ENCODE results near the gene MROH9. TPM values are rescaled to one million over a fixed set of nuclear protein-coding genes. Genes with fewer than 3 reads are reported as not detected.

The MROH9 gene
- total and polyA plus RNA-seq, 2 experiments from 2014 or later = 0.06 TPM; not detected in 1

GRCh38 chr1:170938281-170938680 is 2.9 kb downstream of the MROH9 start:
- Mint-ChIP-seq H3K4me3 (no peak overlapping the region), H3K4me1 (no peaks in the 10 kb centered on the region), H3K27ac (no peak overlapping the region), H3K27me3 (ENCODE audit: insufficient read depth, low read depth, poor library complexity) (no peaks in the 10 kb centered on the region), H3K36me3 (ENCODE audit: low read depth) (no peaks in the 10 kb centered on the region), H3K9me3 (no peaks in the 10 kb centered on the region; the same call in 2 of the 3 replicates)
- H3K9me2 ChIP-seq (ENCODE audit: insufficient read depth) = peaks cover 5% of the 10 kb centered on the region
- H3K4me3 ChIP-seq = no peak overlapping the region
- ATAC-seq (no peak), DNase-seq (ENCODE audit: low spot score) (no peak)
- no peaks in the 10 kb centered on the region for H3K27me3 ChIP-seq (ENCODE audit: insufficient read depth)
- H4K20me1 ChIP-seq (replicated peaks; ENCODE audit: insufficient read depth) = no peaks in the 10 kb centered on the region
- no peak overlapping the region for H3K27ac ChIP-seq (ENCODE audit: low read depth)
- no peak for TF ChIP-seq EZH2phosphoT487 (IDR thresholded peaks at IDR 0.05; ENCODE audit: unreplicated experiment)
- TF ChIP-seq REST (IDR thresholded peaks at IDR 0.05; ENCODE audit: unreplicated experiment) = no peak
- no peak for TF ChIP-seq POLR2AphosphoS5 (IDR thresholded peaks at IDR 0.05; ENCODE audit: low read depth)
- no peaks in the 10 kb centered on the region for H3F3A ChIP-seq (replicated peaks; ENCODE audit: low read depth)
- no peak overlapping the region for H2AFZ ChIP-seq
- no peaks in the 10 kb centered on the region for H3K79me2 ChIP-seq (replicated peaks; ENCODE audit: insufficient read depth)
- no peaks in the 10 kb centered on the region for H3K4me1 ChIP-seq (ENCODE audit: insufficient read depth)
- no peak overlapping the region for H3K4me2 ChIP-seq
- H3K36me3 ChIP-seq (ENCODE audit: insufficient read depth) = no peaks in the 10 kb centered on the region

GRCh38 chr1:170939476-170939875 is 4.1 kb downstream of the MROH9 start:
- no peaks in the 10 kb centered on the region for H3K79me2 ChIP-seq (replicated peaks; ENCODE audit: insufficient read depth)
- H3K4me3 Mint-ChIP-seq = no peak overlapping the region
- peaks cover 5% of the 10 kb centered on the region for H3K9me2 ChIP-seq (ENCODE audit: insufficient read depth)
- no peaks in the 10 kb centered on the region for H3K36me3 Mint-ChIP-seq (ENCODE audit: low read depth)
- no peaks in the 10 kb centered on the region for H3K4me1 Mint-ChIP-seq
- H3K36me3 ChIP-seq (ENCODE audit: insufficient read depth) = no peaks in the 10 kb centered on the region
- H3K4me1 ChIP-seq (ENCODE audit: insufficient read depth) = no peaks in the 10 kb centered on the region
- H3K27ac Mint-ChIP-seq = no peak overlapping the region
- no peaks in the 10 kb centered on the region for H3K27me3 Mint-ChIP-seq (ENCODE audit: insufficient read depth, low read depth, poor library complexity)
- H3K27ac ChIP-seq (ENCODE audit: low read depth) = no peak overlapping the region
- H3K4me2 ChIP-seq = no peak overlapping the region
- H3K27me3 ChIP-seq (ENCODE audit: insufficient read depth) = no peaks in the 10 kb centered on the region
- no peak for ATAC-seq
- H3K4me3 ChIP-seq = no peak overlapping the region
- H3F3A ChIP-seq (replicated peaks; ENCODE audit: low read depth) = no peaks in the 10 kb centered on the region
- no peaks in the 10 kb centered on the region; the same call in 2 of the 3 replicates for H3K9me3 Mint-ChIP-seq
- H4K20me1 ChIP-seq (replicated peaks; ENCODE audit: insufficient read depth) = no peaks in the 10 kb centered on the region
- H2AFZ ChIP-seq = no peak overlapping the region
- no peak for DNase-seq (ENCODE audit: low spot score)
- TF ChIP-seq CREB1 (CRISPR knock-in tag; IDR thresholded peaks at IDR 0.05; ENCODE audit: low read depth) (no peak), EZH2 (IDR thresholded peaks at IDR 0.05; ENCODE audit: low read depth, unreplicated experiment) (no peak), ZNF331 (CRISPR knock-in tag; IDR thresholded peaks at IDR 0.05; ENCODE audit: low read depth) (no peak), EZH2phosphoT487 (IDR thresholded peaks at IDR 0.05; ENCODE audit: unreplicated experiment) (no peak), POLR2AphosphoS5 (IDR thresholded peaks at IDR 0.05; ENCODE audit: low read depth) (no peak), ZNF462 (CRISPR knock-in tag; IDR thresholded peaks at IDR 0.05) (no peak), JUNB (IDR thresholded peaks at IDR 0.05; ENCODE audit: unreplicated experiment) (no peak), REST (IDR thresholded peaks at IDR 0.05; ENCODE audit: unreplicated experiment) (no peak)

All from GM23338 (cell line).